ENCODE data around the gene PTPRQ. TPM values are rescaled to one million over a fixed set of nuclear protein-coding genes. Genes with fewer than 3 reads are reported as not detected.
A peak's percentile ranks its signal among the peaks of the same experiment; 100 is the strongest.

The PTPRQ gene
- total RNA-seq, 1 experiment from 2014 or later, result not detected

DNA sequence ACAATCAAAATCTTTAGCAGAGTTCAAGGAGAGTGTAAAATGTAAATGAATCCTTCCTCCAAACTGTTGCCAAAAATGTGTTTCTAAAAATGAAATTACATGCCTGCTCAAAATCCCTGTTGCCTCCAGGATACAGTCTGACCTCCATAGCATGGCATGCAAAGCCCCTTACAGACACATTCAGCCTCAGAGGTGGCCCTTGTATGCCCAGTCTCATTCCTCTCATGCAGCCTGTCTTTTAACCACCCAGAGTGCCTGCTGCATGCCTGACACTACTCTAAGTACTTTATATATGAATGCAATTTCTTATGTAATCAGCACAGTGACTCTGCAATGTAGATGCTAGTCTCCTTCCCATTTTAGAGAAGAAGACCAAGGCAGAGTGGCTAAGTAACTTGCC, 24.4 kb upstream of the PTPRQ start:
- ATAC-seq (peak; percentile 50; the same call in 1 of the 2 replicates), DNase-seq (ENCODE audit: low spot score) (no peak)
- H3K4me3 Mint-ChIP-seq, result no peak overlapping the region
- H3K9me3 Mint-ChIP-seq, result no peaks in the 10 kb centered on the region
- no peaks in the 10 kb centered on the region for H3K36me3 Mint-ChIP-seq
- no peaks in the 10 kb centered on the region for H3K4me1 Mint-ChIP-seq
- TF ChIP-seq, protein P1, sequence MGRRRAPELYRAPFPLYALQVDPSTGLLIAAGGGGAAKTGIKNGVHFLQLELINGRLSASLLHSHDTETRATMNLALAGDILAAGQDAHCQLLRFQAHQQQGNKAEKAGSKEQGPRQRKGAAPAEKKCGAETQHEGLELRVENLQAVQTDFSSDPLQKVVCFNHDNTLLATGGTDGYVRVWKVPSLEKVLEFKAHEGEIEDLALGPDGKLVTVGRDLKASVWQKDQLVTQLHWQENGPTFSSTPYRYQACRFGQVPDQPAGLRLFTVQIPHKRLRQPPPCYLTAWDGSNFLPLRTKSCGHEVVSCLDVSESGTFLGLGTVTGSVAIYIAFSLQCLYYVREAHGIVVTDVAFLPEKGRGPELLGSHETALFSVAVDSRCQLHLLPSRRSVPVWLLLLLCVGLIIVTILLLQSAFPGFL (CRISPR knock-in tag; IDR thresholded peaks at IDR 0.05; ENCODE audit: borderline replicate concordance), result no peak
- TF ChIP-seq CREB1 (CRISPR knock-in tag; IDR thresholded peaks at IDR 0.05) (no peak), ZNF512 (CRISPR knock-in tag; IDR thresholded peaks at IDR 0.05; ENCODE audit: borderline replicate concordance) (no peak), ZNF423 (CRISPR knock-in tag; IDR thresholded peaks at IDR 0.05) (no peak)
- CTCF ChIA-PET, result interaction anchor here (0.6 kb wide), 1 partner anchor 425 kb away, joined by 4 read pairs; no protein-coding TSS in a partner anchor
- no peak overlapping the region for H3K27ac Mint-ChIP-seq
- POLR2A ChIA-PET, result no interaction called here
- H3K27me3 Mint-ChIP-seq (ENCODE audit: low read depth), result no peaks in the 10 kb centered on the region

GRCh38 chr12:80420075-80420474, 24.0 kb upstream of the PTPRQ start:
- H3K27me3 Mint-ChIP-seq (ENCODE audit: low read depth), result no peaks in the 10 kb centered on the region
- DNase-seq (ENCODE audit: low spot score), result no peak
- TF ChIP-seq IRF2 (CRISPR knock-in tag; IDR thresholded peaks at IDR 0.05; ENCODE audit: borderline replicate concordance, low read depth) (no peak), SMAD3 (CRISPR knock-in tag; IDR thresholded peaks at IDR 0.05; ENCODE audit: borderline replicate concordance) (no peak), RORB (CRISPR knock-in tag; IDR thresholded peaks at IDR 0.05) (no peak)
- TF ChIP-seq, protein P2, sequence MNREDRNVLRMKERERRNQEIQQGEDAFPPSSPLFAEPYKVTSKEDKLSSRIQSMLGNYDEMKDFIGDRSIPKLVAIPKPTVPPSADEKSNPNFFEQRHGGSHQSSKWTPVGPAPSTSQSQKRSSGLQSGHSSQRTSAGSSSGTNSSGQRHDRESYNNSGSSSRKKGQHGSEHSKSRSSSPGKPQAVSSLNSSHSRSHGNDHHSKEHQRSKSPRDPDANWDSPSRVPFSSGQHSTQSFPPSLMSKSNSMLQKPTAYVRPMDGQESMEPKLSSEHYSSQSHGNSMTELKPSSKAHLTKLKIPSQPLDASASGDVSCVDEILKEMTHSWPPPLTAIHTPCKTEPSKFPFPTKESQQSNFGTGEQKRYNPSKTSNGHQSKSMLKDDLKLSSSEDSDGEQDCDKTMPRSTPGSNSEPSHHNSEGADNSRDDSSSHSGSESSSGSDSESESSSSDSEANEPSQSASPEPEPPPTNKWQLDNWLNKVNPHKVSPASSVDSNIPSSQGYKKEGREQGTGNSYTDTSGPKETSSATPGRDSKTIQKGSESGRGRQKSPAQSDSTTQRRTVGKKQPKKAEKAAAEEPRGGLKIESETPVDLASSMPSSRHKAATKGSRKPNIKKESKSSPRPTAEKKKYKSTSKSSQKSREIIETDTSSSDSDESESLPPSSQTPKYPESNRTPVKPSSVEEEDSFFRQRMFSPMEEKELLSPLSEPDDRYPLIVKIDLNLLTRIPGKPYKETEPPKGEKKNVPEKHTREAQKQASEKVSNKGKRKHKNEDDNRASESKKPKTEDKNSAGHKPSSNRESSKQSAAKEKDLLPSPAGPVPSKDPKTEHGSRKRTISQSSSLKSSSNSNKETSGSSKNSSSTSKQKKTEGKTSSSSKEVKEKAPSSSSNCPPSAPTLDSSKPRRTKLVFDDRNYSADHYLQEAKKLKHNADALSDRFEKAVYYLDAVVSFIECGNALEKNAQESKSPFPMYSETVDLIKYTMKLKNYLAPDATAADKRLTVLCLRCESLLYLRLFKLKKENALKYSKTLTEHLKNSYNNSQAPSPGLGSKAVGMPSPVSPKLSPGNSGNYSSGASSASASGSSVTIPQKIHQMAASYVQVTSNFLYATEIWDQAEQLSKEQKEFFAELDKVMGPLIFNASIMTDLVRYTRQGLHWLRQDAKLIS (CRISPR knock-in tag; IDR thresholded peaks at IDR 0.05; ENCODE audit: borderline replicate concordance), result no peak
- H3K9me3 Mint-ChIP-seq, result no peaks in the 10 kb centered on the region
- H3K36me3 Mint-ChIP-seq, result no peaks in the 10 kb centered on the region
- POLR2A ChIA-PET, result no interaction called here
- CTCF ChIA-PET, result interaction anchor here (0.6 kb wide), 1 partner anchor 425 kb away, joined by 4 read pairs; no protein-coding TSS in a partner anchor
- H3K27ac Mint-ChIP-seq, result no peak overlapping the region
- ATAC-seq, result no peak
- H3K4me1 Mint-ChIP-seq, result no peaks in the 10 kb centered on the region
- H3K4me3 Mint-ChIP-seq, result no peak overlapping the region

- H3K9me3 Mint-ChIP-seq, result no peaks in the 10 kb centered on the region
- ATAC-seq, result no peak
- H3K4me1 Mint-ChIP-seq, result no peaks in the 10 kb centered on the region
- H3K27ac Mint-ChIP-seq, result no peak overlapping the region
- ChIA-PET CTCF (no interaction called here), POLR2A (no interaction called here)
- no peak for DNase-seq (ENCODE audit: low spot score)
- H3K36me3 Mint-ChIP-seq, result no peaks in the 10 kb centered on the region
- H3K4me3 Mint-ChIP-seq, result no peak overlapping the region
- no peaks in the 10 kb centered on the region for H3K27me3 Mint-ChIP-seq (ENCODE audit: low read depth)
- TF ChIP-seq, protein P3, sequence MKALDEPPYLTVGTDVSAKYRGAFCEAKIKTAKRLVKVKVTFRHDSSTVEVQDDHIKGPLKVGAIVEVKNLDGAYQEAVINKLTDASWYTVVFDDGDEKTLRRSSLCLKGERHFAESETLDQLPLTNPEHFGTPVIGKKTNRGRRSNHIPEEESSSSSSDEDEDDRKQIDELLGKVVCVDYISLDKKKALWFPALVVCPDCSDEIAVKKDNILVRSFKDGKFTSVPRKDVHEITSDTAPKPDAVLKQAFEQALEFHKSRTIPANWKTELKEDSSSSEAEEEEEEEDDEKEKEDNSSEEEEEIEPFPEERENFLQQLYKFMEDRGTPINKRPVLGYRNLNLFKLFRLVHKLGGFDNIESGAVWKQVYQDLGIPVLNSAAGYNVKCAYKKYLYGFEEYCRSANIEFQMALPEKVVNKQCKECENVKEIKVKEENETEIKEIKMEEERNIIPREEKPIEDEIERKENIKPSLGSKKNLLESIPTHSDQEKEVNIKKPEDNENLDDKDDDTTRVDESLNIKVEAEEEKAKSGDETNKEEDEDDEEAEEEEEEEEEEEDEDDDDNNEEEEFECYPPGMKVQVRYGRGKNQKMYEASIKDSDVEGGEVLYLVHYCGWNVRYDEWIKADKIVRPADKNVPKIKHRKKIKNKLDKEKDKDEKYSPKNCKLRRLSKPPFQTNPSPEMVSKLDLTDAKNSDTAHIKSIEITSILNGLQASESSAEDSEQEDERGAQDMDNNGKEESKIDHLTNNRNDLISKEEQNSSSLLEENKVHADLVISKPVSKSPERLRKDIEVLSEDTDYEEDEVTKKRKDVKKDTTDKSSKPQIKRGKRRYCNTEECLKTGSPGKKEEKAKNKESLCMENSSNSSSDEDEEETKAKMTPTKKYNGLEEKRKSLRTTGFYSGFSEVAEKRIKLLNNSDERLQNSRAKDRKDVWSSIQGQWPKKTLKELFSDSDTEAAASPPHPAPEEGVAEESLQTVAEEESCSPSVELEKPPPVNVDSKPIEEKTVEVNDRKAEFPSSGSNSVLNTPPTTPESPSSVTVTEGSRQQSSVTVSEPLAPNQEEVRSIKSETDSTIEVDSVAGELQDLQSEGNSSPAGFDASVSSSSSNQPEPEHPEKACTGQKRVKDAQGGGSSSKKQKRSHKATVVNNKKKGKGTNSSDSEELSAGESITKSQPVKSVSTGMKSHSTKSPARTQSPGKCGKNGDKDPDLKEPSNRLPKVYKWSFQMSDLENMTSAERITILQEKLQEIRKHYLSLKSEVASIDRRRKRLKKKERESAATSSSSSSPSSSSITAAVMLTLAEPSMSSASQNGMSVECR (CRISPR knock-in tag; IDR thresholded peaks at IDR 0.05; ENCODE audit: borderline replicate concordance), result no peak
- TF ChIP-seq, protein P2 (CRISPR knock-in tag; IDR thresholded peaks at IDR 0.05; ENCODE audit: borderline replicate concordance), result no peak
- TF ChIP-seq, protein P4, sequence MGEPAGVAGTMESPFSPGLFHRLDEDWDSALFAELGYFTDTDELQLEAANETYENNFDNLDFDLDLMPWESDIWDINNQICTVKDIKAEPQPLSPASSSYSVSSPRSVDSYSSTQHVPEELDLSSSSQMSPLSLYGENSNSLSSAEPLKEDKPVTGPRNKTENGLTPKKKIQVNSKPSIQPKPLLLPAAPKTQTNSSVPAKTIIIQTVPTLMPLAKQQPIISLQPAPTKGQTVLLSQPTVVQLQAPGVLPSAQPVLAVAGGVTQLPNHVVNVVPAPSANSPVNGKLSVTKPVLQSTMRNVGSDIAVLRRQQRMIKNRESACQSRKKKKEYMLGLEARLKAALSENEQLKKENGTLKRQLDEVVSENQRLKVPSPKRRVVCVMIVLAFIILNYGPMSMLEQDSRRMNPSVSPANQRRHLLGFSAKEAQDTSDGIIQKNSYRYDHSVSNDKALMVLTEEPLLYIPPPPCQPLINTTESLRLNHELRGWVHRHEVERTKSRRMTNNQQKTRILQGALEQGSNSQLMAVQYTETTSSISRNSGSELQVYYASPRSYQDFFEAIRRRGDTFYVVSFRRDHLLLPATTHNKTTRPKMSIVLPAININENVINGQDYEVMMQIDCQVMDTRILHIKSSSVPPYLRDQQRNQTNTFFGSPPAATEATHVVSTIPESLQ (CRISPR knock-in tag; IDR thresholded peaks at IDR 0.05), result no peak
- TF ChIP-seq ELF4 (CRISPR knock-in tag; IDR thresholded peaks at IDR 0.05; ENCODE audit: low read depth), result no peak
Measured at GRCh38 chr12:80422550-80422949, 21.5 kb upstream of the PTPRQ start.
